HepG2 (cell line): Measurements from ENCODE around the gene KSR1. TPM values are rescaled to one million over a fixed set of nuclear protein-coding genes. Genes with fewer than 3 reads are reported as not detected.

ENCODE experiments used
- ATAC-seq: fragments of 200-7000 bp; cut with Tn5 transposase; 3 replicates; pipeline ENCODE4 v1.9.1; 2020; ENCODE audit warnings: mild to moderate bottlenecking, moderate library complexity
- BruUV-seq: library from RNA; stranded (reverse); fragments of 400-500 nt; replicated peaks from 2 replicates; lab custom pipeline; 2021; lab: Mats Ljungman, UMichigan
- CTCF ChIA-PET: fragments of 300-600 bp; formaldehyde crosslinking; extraction: SDS; loops from one replicate; lab custom pipeline; 2021; ENCODE audit warnings: low total read pairs, inconsistent platforms, low intra/inter-chr PET ratio; lab: Yijun Ruan, JAX
- POLR2A ChIA-PET: fragments of 350-600 bp; sonication (Branson Sonifier 250); formaldehyde crosslinking; loops from one replicate; lab custom pipeline; 2020; ENCODE audit warnings: antibody characterized with exemption, inconsistent platforms; lab: Yijun Ruan, JAX
- DNase-seq: peaks from one replicate; pipeline ENCODE4 v3.0.0-alpha.2; 2015; ENCODE audit warnings: low spot score
- FAIRE-seq: peaks from 3 replicates; lab custom pipeline; 2011; peaks lifted over from hg19 to GRCh38; lab: Jason Lieb, UNC
- H2AFZ ChIP-seq: one replicate; pipeline ENCODE4 v1.6.1; 2011; ENCODE audit warnings: low read length, inconsistent platforms
- H3K27ac ChIP-seq: fragments of 300-600 bp; 3 replicates; pipeline ENCODE4 v1.8.0; 2011; ENCODE audit warnings: mixed run types, mild to moderate bottlenecking, mixed read lengths, low read length, inconsistent platforms; ENCODE audit not compliant: insufficient read depth; ENCODE audit errors: extremely low read length
- H3K27me3 ChIP-seq, 2 experiments: fragments of 200-600 bp in 1 of 2; 2 replicates in 1 of 2; 3 replicates in 1 of 2; pipeline versions ENCODE4 v1.6.0 to v1.8.0; 2011; ENCODE audit warnings: low read length in 2 of 2, mild to moderate bottlenecking in 2 of 2, moderate library complexity in 2 of 2, inconsistent platforms in 1 of 2; ENCODE audit not compliant: insufficient read depth in 2 of 2, control insufficient read depth in 1 of 2
- H3K36me3 ChIP-seq, 2 experiments: fragments of 200-600 bp in 1 of 2; replicated peaks in 1 of 2; 2 replicates in 1 of 2; 3 replicates in 1 of 2; pipeline versions ENCODE4 v1.5.1 to v1.8.0; 2011; ENCODE audit warnings: low read length in 2 of 2, inconsistent platforms in 1 of 2; ENCODE audit not compliant: insufficient read depth in 2 of 2, control insufficient read depth in 1 of 2
- H3K4me1 ChIP-seq: 2 replicates; pipeline ENCODE4 v1.5.1; 2012; ENCODE audit warnings: low read length, inconsistent platforms; ENCODE audit not compliant: insufficient read depth
- H3K4me2 ChIP-seq: 2 replicates; pipeline ENCODE4 v1.6.0; 2011; ENCODE audit warnings: low read depth, low read length, inconsistent platforms
- H3K4me3 ChIP-seq, 3 experiments: fragments of 200-600 bp in 1 of 3; sonication (generic), shearing (Covaris generic) in 1 of 3; replicated peaks in 1 of 3; 2 replicates each; pipeline ENCODE4 v1.5.1; 2011 to 2016; ENCODE audit warnings: low read length in 3 of 3, inconsistent platforms in 2 of 3, low read depth in 2 of 3, mild to moderate bottlenecking in 2 of 3, control low read depth in 1 of 3, mixed read lengths in 1 of 3; ENCODE audit not compliant: insufficient read depth in 1 of 3
- H3K79me2 ChIP-seq: one replicate; pipeline ENCODE4 v1.6.1; 2011; ENCODE audit warnings: low read length, inconsistent platforms; ENCODE audit not compliant: insufficient read depth
- H3K9ac ChIP-seq: 2 replicates; pipeline ENCODE4 v1.6.0; 2011; ENCODE audit warnings: mild to moderate bottlenecking, low read depth, low read length, inconsistent platforms; ENCODE audit not compliant: insufficient read depth
- H3K9me3 ChIP-seq: 2 replicates; pipeline ENCODE4 v1.5.1; 2012; ENCODE audit warnings: mild to moderate bottlenecking, low read length
- H4K20me1 ChIP-seq: 2 replicates; pipeline ENCODE4 v1.6.0; 2011; ENCODE audit warnings: inconsistent platforms, mild to moderate bottlenecking, low read length, moderate library complexity; ENCODE audit not compliant: insufficient read depth
- KAT7 ChIP-seq: IDR thresholded peaks from 2 replicates; pipeline ENCODE4 v1.6.1; 2018; ENCODE audit warnings: borderline replicate concordance, missing compliant biosample characterization
- NFIC ChIP-seq: IDR thresholded peaks from 2 replicates; pipeline ENCODE4 v1.6.1; 2012; ENCODE audit warnings: mild to moderate bottlenecking, low read length, inconsistent platforms
- RARG ChIP-seq: sonication (generic); formaldehyde crosslinking; IDR thresholded peaks from 2 replicates; pipeline ENCODE4 v1.4.0; 2020; ENCODE audit warnings: low read depth, mild to moderate bottlenecking, missing genetic modification reagents
- SAFB2 ChIP-seq: sonication (generic); formaldehyde crosslinking; IDR thresholded peaks from 2 replicates; pipeline ENCODE4 v1.5.1; 2020; ENCODE audit warnings: missing genetic modification reagents, low read depth, mild to moderate bottlenecking, borderline replicate concordance
- SP5 ChIP-seq: IDR thresholded peaks from 2 replicates; pipeline ENCODE4 v1.6.1; 2016; ENCODE audit warnings: low read depth, borderline replicate concordance
- ZBTB38 ChIP-seq: sonication (generic); formaldehyde crosslinking; IDR thresholded peaks from 2 replicates; pipeline ENCODE4 v1.5.1; 2020; ENCODE audit warnings: mild to moderate bottlenecking, missing genetic modification reagents
- ZMYM4 ChIP-seq: sonication (generic); formaldehyde crosslinking; IDR thresholded peaks from 2 replicates; pipeline ENCODE4 v1.8.1; 2023; ENCODE audit warnings: mild to moderate bottlenecking, missing genetic modification reagents
- ZNF292 ChIP-seq: sonication (generic); formaldehyde crosslinking; IDR thresholded peaks from 2 replicates; pipeline ENCODE4 v1.8.1; 2022; ENCODE audit warnings: mild to moderate bottlenecking, low read depth, missing genetic modification reagents, borderline replicate concordance
- ZNF556 ChIP-seq: sonication (generic); formaldehyde crosslinking; IDR thresholded peaks from 2 replicates; pipeline ENCODE4 v1.4.0; 2020; ENCODE audit warnings: mild to moderate bottlenecking, missing genetic modification reagents, borderline replicate concordance
- ZNF724P ChIP-seq: sonication (generic); formaldehyde crosslinking; IDR thresholded peaks from 2 replicates; pipeline ENCODE4 v1.8.0; 2022; ENCODE audit warnings: missing genetic modification reagents, borderline replicate concordance
- ZNF792 ChIP-seq: IDR thresholded peaks from 2 replicates; pipeline ENCODE4 v1.6.1; 2016
- WGBS: methylation state at CpG from one replicate; pipeline ENCODE4 v1.1.6; 2017; ENCODE audit warnings: low lambda C conversion rate; 5-methylcytosine and 5-hydroxymethylcytosine counted together
- in situ Hi-C: cut with HindIII; loops from 2 replicates; pipeline ENCODE4 v1.10.0; 2017; ENCODE audit warnings: low pct_unique_long_range_greater_than_20kb; ENCODE audit not compliant: extremely low pct_ligation_motif_present
- intact Hi-C: fragments of 100-400 bp; cut with micrococcal nuclease; formaldehyde crosslinking; loops from one replicate; pipeline ENCODE4 v1.10.0; 2022; ENCODE audit not compliant: unreplicated experiment
- polyA plus RNA-seq, 8 experiments: library from polyadenylated mRNA; depleted of rRNA in 3 of 8; stranded (reverse) in 7 of 8; unstranded in 1 of 8; fragments of >200 nt; fragmentation: Illumina TruSeq in 4 of 8; extraction: Trizol in 4 of 8; gene quantifications; 2 replicates each; pipeline versions ENCODE4 v1.2.1 to v1.2.3, GENCODE V29; 2011 to 2016; ENCODE audit warnings: low read depth in 4 of 8, missing spikeins in 1 of 8, mixed read lengths in 1 of 8; ENCODE audit not compliant: insufficient read depth in 1 of 8
- total RNA-seq, 5 experiments: library from RNA; depleted of rRNA; stranded (reverse); fragments of >200 nt; fragmentation: Illumina TruSeq; extraction: Trizol; gene quantifications; 2 replicates each; pipeline ENCODE4 v1.2.3, GENCODE V29; 2016; ENCODE audit warnings: low read depth in 1 of 5
- TF ChIP-seq, protein P1 (sequence below): sonication (generic); formaldehyde crosslinking; IDR thresholded peaks from 2 replicates; pipeline ENCODE4 v1.8.1; 2023; ENCODE audit warnings: mild to moderate bottlenecking, missing genetic modification reagents, borderline replicate concordance
- TF ChIP-seq, protein P2 (sequence below): conservative IDR thresholded peaks from 2 replicates; pipeline ENCODE4 v1.6.1; 2018; ENCODE audit warnings: missing genetic modification reagents
- TF ChIP-seq, protein P3 (sequence below): sonication (generic); formaldehyde crosslinking; IDR thresholded peaks from 2 replicates; pipeline ENCODE4 v1.5.1; 2020; ENCODE audit warnings: mild to moderate bottlenecking, missing genetic modification reagents
- TF ChIP-seq, protein P4 (sequence below): sonication (generic); formaldehyde crosslinking; IDR thresholded peaks from 2 replicates; pipeline ENCODE4 v1.9.0; 2021; ENCODE audit warnings: missing genetic modification reagents, borderline replicate concordance
- TF ChIP-seq, protein P5 (sequence below): sonication (generic); formaldehyde crosslinking; IDR thresholded peaks from 2 replicates; pipeline ENCODE4 v1.5.1; 2020; ENCODE audit warnings: missing genetic modification reagents, mild to moderate bottlenecking, borderline replicate concordance

The KSR1 gene
- total and polyA plus RNA-seq, 2 of the 13 experiments (the other 11 are each of a cell fraction or from before 2014, with no cell fraction given): 10.1 to 16.6 TPM

DNA sequence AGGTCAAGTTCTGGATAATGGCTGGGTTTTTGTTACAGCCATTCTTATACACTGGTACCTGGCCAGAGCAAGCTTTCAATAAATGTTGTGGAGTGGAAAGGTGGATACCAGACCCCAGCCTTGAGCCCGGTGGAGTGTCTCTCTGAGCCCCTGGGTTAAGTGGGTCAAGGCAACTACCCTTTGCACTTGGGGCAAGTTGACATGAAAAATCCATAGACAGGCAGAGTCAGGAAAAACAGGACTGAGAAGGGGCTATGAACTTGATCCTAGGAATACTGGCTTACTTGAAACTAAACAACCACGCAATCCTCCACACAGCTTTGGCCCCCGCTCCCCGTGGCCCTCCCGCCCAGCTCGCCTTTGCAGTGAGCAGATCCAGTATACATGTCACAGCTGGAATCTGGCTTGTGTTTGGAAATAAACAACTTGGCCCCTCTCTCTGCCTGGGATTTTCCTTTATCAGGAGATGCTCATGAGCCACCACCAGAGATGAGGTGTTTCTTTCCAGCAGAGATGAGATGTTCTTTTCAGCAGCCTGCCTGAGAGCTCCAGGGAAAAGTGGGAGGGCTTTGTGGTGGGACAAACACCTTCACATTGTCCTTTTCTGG is 65.9 kb downstream of the KSR1 start (continued):
- TF ChIP-seq, protein P1, sequence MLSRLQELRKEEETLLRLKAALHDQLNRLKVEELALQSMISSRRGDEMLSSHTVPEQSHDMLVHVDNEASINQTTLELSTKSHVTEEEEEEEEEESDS (CRISPR knock-in tag): no peak
- TF ChIP-seq NFIC (peak; percentile 17; the same call in 1 of the 2 replicates), RARG (CRISPR knock-in tag) (no peak), SAFB2 (no peak), ZMYM4 (CRISPR knock-in tag) (0 out of 2 replicates have a peak, but pooled peaks have one; percentile 14), ZBTB38 (CRISPR knock-in tag) (peak; percentile 23; the same call in 1 of the 2 replicates)
- TF ChIP-seq, protein P2, sequence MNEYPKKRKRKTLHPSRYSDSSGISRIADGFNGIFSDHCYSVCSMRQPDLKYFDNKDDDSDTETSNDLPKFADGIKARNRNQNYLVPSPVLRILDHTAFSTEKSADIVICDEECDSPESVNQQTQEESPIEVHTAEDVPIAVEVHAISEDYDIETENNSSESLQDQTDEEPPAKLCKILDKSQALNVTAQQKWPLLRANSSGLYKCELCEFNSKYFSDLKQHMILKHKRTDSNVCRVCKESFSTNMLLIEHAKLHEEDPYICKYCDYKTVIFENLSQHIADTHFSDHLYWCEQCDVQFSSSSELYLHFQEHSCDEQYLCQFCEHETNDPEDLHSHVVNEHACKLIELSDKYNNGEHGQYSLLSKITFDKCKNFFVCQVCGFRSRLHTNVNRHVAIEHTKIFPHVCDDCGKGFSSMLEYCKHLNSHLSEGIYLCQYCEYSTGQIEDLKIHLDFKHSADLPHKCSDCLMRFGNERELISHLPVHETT: no peak

DNA sequence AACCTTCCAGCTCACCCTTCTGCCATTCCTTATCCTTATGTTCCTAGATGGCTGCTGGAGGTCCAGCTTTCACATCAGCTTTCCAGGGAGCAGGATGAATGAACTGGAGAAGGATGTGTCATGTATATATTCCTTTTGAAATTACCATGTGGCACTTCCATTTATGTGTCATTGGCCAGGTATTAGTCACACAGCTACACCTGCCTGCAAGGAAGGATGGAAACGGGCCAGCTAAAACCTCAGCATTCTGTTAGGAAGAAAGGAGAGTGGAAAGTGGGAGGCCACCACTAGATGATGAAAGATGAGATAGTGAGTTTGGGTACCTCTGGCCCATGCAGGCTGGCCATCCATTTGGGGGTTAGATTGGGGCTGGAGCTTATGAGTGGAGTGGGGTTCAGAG is 67.5 kb downstream of the KSR1 start:
- Histone ChIP-seq H4K20me1 (no peaks in the 10 kb centered on the region), H3K36me3 (no peaks in the 10 kb centered on the region), H3K27ac (no peak overlapping the region), H3K9me3 (no peaks in the 10 kb centered on the region), H3K79me2 (peaks cover 42% of the 10 kb centered on the region), H3K4me2 (no peak overlapping the region), H3K9ac (no peak overlapping the region), H3K4me3 (no peak overlapping the region), H2AFZ (no peak overlapping the region), H3K27me3 (no peaks in the 10 kb centered on the region), H3K4me1 (peaks cover 96% of the 10 kb centered on the region)
- POLR2A ChIA-PET: interaction anchor here (1.0 kb wide), 1 partner anchor 9 kb away, joined by 3 read pairs; no protein-coding TSS in a partner anchor
- intact Hi-C loops: no loop called here
- 92% methylated on average over 1 of the region's 1 CpG for WGBS
- FAIRE-seq (no peak), DNase-seq (no peak), ATAC-seq (no peak)
- no TSS peak for BruUV-seq
- in situ Hi-C loops: no loop called here
- CTCF ChIA-PET: no interaction called here
- TF ChIP-seq, protein P3, sequence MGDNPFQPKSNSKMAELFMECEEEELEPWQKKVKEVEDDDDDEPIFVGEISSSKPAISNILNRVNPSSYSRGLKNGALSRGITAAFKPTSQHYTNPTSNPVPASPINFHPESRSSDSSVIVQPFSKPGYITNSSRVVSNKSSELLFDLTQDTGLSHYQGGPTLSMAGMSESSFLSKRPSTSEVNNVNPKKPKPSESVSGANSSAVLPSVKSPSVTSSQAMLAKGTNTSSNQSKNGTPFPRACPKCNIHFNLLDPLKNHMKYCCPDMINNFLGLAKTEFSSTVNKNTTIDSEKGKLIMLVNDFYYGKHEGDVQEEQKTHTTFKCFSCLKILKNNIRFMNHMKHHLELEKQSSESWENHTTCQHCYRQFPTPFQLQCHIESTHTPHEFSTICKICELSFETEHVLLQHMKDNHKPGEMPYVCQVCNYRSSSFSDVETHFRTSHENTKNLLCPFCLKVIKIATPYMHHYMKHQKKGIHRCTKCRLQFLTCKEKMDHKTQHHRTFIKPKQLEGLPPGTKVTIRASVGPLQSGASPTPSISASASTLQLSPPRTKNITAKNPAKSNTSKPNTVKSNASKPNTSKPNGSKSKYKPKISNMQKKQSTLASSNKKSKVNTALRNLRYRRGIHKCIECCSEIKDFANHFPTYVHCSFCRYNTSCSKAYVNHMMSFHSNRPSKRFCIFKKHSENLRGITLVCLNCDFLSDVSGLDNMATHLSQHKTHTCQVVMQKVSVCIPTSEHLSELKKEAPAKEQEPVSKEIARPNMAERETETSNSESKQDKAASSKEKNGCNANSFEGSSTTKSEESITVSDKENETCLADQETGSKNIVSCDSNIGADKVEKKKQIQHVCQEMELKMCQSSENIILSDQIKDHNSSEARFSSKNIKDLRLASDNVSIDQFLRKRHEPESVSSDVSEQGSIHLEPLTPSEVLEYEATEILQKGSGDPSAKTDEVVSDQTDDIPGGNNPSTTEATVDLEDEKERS (CRISPR knock-in tag): no peak
- TF ChIP-seq SP5 (CRISPR knock-in tag) (no peak), ZNF292 (no peak), KAT7 (CRISPR knock-in tag) (no peak), ZNF792 (CRISPR knock-in tag) (no peak), ZNF556 (CRISPR knock-in tag) (no peak), ZNF724P (no peak)
- TF ChIP-seq, protein P4, sequence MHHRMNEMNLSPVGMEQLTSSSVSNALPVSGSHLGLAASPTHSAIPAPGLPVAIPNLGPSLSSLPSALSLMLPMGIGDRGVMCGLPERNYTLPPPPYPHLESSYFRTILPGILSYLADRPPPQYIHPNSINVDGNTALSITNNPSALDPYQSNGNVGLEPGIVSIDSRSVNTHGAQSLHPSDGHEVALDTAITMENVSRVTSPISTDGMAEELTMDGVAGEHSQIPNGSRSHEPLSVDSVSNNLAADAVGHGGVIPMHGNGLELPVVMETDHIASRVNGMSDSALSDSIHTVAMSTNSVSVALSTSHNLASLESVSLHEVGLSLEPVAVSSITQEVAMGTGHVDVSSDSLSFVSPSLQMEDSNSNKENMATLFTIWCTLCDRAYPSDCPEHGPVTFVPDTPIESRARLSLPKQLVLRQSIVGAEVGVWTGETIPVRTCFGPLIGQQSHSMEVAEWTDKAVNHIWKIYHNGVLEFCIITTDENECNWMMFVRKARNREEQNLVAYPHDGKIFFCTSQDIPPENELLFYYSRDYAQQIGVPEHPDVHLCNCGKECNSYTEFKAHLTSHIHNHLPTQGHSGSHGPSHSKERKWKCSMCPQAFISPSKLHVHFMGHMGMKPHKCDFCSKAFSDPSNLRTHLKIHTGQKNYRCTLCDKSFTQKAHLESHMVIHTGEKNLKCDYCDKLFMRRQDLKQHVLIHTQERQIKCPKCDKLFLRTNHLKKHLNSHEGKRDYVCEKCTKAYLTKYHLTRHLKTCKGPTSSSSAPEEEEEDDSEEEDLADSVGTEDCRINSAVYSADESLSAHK (CRISPR knock-in tag): no peak
- TF ChIP-seq, protein P5, sequence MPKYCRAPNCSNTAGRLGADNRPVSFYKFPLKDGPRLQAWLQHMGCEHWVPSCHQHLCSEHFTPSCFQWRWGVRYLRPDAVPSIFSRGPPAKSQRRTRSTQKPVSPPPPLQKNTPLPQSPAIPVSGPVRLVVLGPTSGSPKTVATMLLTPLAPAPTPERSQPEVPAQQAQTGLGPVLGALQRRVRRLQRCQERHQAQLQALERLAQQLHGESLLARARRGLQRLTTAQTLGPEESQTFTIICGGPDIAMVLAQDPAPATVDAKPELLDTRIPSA (CRISPR knock-in tag): no peak
